GM18870 (cell line): ENCODE data around the gene PKP2.

Source experiments
- ATAC-seq: cut with Tn5 transposase; IDR thresholded peaks from one replicate; pipeline ENCODE4 v1.9.1; 2021; ENCODE audit warnings: moderate library complexity; ENCODE audit not compliant: unreplicated experiment

The PKP2 gene

GRCh38 chr12:32819424-32819823 is 77.2 kb downstream of the PKP2 start:
- no peak for ATAC-seq

- no peak for ATAC-seq
Observed at GRCh38 chr12:32811686-32812392, 84.7 kb downstream of the PKP2 start.

GRCh38 chr12:32809846-32810245 is 86.7 kb downstream of the PKP2 start:
- no peak for ATAC-seq

GRCh38 chr12:32809196-32809595 is 87.4 kb downstream of the PKP2 start:
- no peak for ATAC-seq

GRCh38 chr12:32804301-32804700 is 92.3 kb downstream of the PKP2 start:
- no peak for ATAC-seq

GRCh38 chr12:32801269-32801980 is 95.2 kb downstream of the PKP2 start:
- no peak for ATAC-seq

GRCh38 chr12:32794281-32794680 is 102.3 kb downstream of the PKP2 start:
- ATAC-seq = no peak

- ATAC-seq = no peak
Observed at GRCh38 chr12:32789916-32790315, 106.7 kb downstream of the PKP2 start.

GRCh38 chr12:32789446-32789845 is 107.1 kb downstream of the PKP2 start:
- no peak for ATAC-seq

GRCh38 chr12:32788405-32788804 is 108.2 kb downstream of the PKP2 start:
- no peak for ATAC-seq

GRCh38 chr12:32785557-32785956 is 111.0 kb downstream of the PKP2 start:
- ATAC-seq = no peak

- no peak for ATAC-seq
Observed at GRCh38 chr12:32783029-32783428, 113.5 kb downstream of the PKP2 start.

- no peak for ATAC-seq
Observed at GRCh38 chr12:32780071-32780470, 116.5 kb downstream of the PKP2 start.

GRCh38 chr12:32777691-32778175 is 118.8 kb downstream of the PKP2 start:
- no peak for ATAC-seq

- ATAC-seq = peak; percentile 69
Observed at GRCh38 chr12:32777159-32777558, 119.4 kb downstream of the PKP2 start.

GRCh38 chr12:32776258-32776657 is 120.3 kb downstream of the PKP2 start:
- no peak for ATAC-seq

GRCh38 chr12:32773691-32774090 is 122.9 kb downstream of the PKP2 start:
- no peak for ATAC-seq

- ATAC-seq = no peak
Observed at GRCh38 chr12:32770141-32770540, 126.4 kb downstream of the PKP2 start.

GRCh38 chr12:32768518-32768917 is 128.1 kb downstream of the PKP2 start:
- no peak for ATAC-seq

- ATAC-seq = no peak
Observed at GRCh38 chr12:32765906-32766305, 130.7 kb downstream of the PKP2 start.

GRCh38 chr12:32761716-32762115 is 134.9 kb downstream of the PKP2 start:
- ATAC-seq = peak; percentile 54

GRCh38 chr12:32757157-32757556 is 139.4 kb downstream of the PKP2 start:
- ATAC-seq = no peak
